Testis (tissue), 3 donors: ENCODE measurements around the gene ADAMTSL5. TPM values are rescaled to one million over a fixed set of nuclear protein-coding genes. Genes with fewer than 3 reads are reported as not detected.
"Not testable (repeated sequence)": the region's sequence is repeated elsewhere in the genome, so short reads cannot be mapped to it uniquely, and the experiment has no call there.

Source experiments
- DNase-seq: peaks from one replicate; pipeline ENCODE4 v3.0.0-alpha.2; 2019
- H3K27ac ChIP-seq, 2 donors: fragments of 200-600 bp; sonication (generic); one replicate each; pipeline ENCODE4 v1.5.1; 2019
- H3K27me3 ChIP-seq: fragments of 200-600 bp; sonication (generic); one replicate; pipeline ENCODE4 v1.5.1; 2019
- H3K36me3 ChIP-seq: fragments of 200-600 bp; sonication (generic); one replicate; pipeline ENCODE4 v1.5.1; 2017; ENCODE audit warnings: low read depth; ENCODE audit errors: missing control alignments
- H3K4me1 ChIP-seq: fragments of 200-600 bp; sonication (generic); one replicate; pipeline ENCODE4 v1.5.1; 2019
- H3K4me3 ChIP-seq, 2 donors: fragments of 200-600 bp; sonication (generic); one replicate each; pipeline ENCODE4 v1.5.1; 2017 to 2019
- H3K9me3 ChIP-seq: fragments of 200-600 bp; sonication (generic); one replicate; pipeline ENCODE4 v1.5.1; 2017
- CTCF ChIP-seq, 3 experiments: fragments of 450-650 bp in 2 of 3; fragments of 200-600 bp in 1 of 3; sonication (generic) in 1 of 3; IDR thresholded peaks; one replicate each; pipeline ENCODE4 v1.5.1; 2016 to 2019; ENCODE audit warnings: antibody characterized with exemption in 3 of 3, mild to moderate bottlenecking in 2 of 3, moderate library complexity in 1 of 3
- POLR2A ChIP-seq: fragments of 450-650 bp; IDR thresholded peaks from one replicate; pipeline ENCODE4 v1.6.1; 2017; ENCODE audit warnings: antibody characterized with exemption, mild to moderate bottlenecking, moderate library complexity
- WGBS, 2 donors: methylation state at CpG; one replicate each; pipeline ENCODE4 v1.1.5; 2018; 5-methylcytosine and 5-hydroxymethylcytosine counted together
- intact Hi-C: fragments of 100-400 bp; cut with DNase I; formaldehyde crosslinking; loops from one replicate; pipeline ENCODE4 v1.15.1; 2023; ENCODE audit warnings: low total_unique reads
- polyA plus RNA-seq: library from polyadenylated mRNA; stranded (reverse); fragments of 350-450 nt; fragmentation: Illumina TruSeq; extraction: RNeasy Lipid Tissue Mini Kit (QIAGEN cat#74804); gene quantifications from one replicate; pipeline ENCODE4 v1.2.3, GENCODE V29; 2014; ENCODE audit warnings: low read depth, low replicate concordance; ENCODE audit not compliant: insufficient read depth
- total RNA-seq, 2 donors: library from RNA; depleted of rRNA; stranded (reverse); fragments of >200 nt; gene quantifications; one replicate each; pipeline ENCODE4 v1.2.3, GENCODE V29; 2016

The ADAMTSL5 gene
- total and polyA plus RNA-seq, 3 donors from 2014 or later = 7.2 to 17.9 (median 10.7) TPM

- Histone ChIP-seq H3K9me3 (no peaks in the 10 kb centered on the region), H3K36me3 (no peaks in the 10 kb centered on the region), H3K27me3 (no peaks in the 10 kb centered on the region), H3K4me3 (no peak overlapping the region), H3K27ac (no peak overlapping the region), H3K4me1 (peaks cover 14% of the 10 kb centered on the region)
- TF ChIP-seq POLR2A (no peak), CTCF (IDR thresholded peaks at IDR 0.05) (no peak)
- WGBS, 2 donors = 91 to 93% methylated on average over 5 to 36 of the region's 36 CpGs
- no peak for DNase-seq
- intact Hi-C loops = no loop called here
These were observed 30.9 kb downstream of the ADAMTSL5 start for GRCh38 chr19:1481893-1482360.

DNA sequence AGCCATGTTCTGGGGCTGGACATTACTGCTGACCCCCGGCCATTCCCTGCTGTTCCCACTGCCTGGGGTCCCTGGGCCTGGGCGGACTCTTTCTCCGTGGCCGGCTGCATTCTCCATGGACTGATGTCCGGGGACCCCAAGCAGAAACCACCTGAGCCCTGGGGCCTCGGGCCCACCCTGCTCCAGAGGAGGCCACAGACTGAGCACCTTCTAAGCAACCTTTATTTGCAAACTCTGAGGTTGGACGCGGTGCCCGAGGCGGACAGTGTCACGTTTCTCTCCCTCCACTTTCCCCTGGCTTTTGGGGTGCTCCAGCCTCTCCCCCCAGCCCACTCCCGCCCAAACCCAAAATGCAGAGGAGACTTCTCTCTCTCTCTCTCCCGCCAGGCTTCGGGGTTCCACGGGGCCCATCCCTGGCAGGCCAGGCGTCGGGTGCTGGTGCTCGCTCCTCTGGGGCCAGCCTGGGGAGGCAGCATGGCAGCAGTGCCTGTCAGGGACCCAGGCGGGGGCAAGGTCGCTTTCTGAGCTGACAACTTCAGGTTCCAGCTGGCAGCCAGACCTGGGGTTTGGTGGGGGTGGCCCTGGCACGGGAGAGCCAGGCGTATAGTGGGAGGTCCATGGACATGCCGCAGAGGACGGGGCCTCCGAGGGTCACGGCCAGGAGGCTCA, 31.5 kb downstream of the ADAMTSL5 start:
- Histone ChIP-seq H3K27me3 (no peaks in the 10 kb centered on the region), H3K4me1 (peaks cover 14% of the 10 kb centered on the region), H3K9me3 (no peaks in the 10 kb centered on the region), H3K4me3 (no peak overlapping the region), H3K36me3 (no peaks in the 10 kb centered on the region), H3K27ac (no peak overlapping the region)
- DNase-seq = no peak
- no peak for TF ChIP-seq POLR2A
- no peak for TF ChIP-seq CTCF (IDR thresholded peaks at IDR 0.05)
- WGBS, 2 donors = 90 to 92% methylated on average over 17 to 26 of the region's 26 CpGs
- intact Hi-C loops = no loop called here

DNA sequence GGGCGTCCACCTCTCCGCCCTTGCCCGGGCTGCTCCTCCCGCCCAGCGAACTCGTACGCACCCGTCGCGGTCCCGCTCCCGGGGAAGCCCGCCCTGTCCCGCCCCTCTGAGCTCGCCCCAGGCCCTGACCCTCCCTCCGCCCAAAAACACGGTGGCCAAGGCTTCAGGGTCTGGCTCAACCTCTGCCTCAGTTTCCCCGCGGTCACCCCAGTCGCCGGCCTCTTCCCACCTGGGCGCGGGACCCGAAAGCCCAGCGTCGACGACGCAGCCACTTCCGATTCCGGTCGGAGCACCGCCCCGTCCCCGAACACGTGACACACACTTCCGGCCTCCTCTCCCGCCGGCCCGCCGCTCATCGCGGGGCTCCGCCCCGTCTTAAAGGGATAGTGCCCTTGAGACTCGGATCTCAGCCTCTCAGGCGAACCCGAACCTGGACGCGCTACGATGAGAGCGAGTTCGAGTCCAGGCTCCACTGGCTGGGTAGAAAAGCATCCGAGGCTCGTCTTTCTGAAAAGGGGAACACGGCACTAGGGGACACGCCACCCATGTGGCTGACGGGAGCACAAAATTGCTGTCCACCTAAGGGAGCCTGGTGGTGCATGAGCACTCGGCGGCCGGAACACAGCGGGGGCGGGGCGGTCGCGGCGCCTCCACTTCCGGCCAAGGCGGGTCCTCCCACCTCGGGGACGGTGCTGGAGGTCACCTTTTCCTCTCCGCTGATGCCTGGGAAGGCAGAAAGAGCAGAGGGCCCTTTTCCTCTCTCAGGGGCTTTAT, 33.7 kb downstream of the ADAMTSL5 start, which contains the start of gene C19orf25:
Gene C19orf25 (minus strand): TSS at position 282 of the 774 bp plus-strand sequence. CDS start 312 bp downstream, outside the sequence.
- Histone ChIP-seq H3K9me3 (no peaks in the 10 kb centered on the region), H3K36me3 (no peaks in the 10 kb centered on the region), H3K4me3 (peak within 1 kb of the TSS; percentile 89 to 98), H3K4me1 (peaks cover 14% of the 10 kb centered on the region), H3K27ac (peak within 1 kb of the TSS; percentile 61 to 62), H3K27me3 (no peaks in the 10 kb centered on the region)
- intact Hi-C loops = no loop called here
- DNase-seq = peak; percentile 97
- WGBS, 2 donors = 1 to 2% methylated on average over 4 to 71 of the region's 71 CpGs
- TF ChIP-seq POLR2A = no peak
- TF ChIP-seq CTCF (IDR thresholded peaks at IDR 0.05) = no peak

DNA sequence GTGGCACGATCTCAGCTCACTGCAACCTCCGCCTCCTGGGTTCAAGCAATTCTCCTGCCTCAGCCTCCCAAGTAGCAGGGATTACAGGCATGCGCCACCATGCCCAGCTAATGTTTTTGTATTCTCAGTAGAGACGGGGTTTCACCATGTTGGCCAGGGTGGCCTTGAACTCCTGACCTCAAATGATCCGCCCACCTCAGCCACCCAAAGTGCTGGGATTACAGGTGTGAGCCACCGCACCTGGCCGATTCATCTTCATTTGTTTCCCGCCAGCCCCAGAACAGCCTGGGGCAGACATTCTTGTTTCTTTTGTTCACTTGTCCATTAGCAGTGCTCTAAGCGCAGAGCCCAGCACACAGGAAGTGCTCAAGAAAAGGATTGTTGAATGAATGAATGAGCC, 35.8 kb downstream of the ADAMTSL5 start:
- H3K4me3 ChIP-seq, H3K27ac ChIP-seq, intact Hi-C loops, H3K9me3 ChIP-seq, DNase-seq, H3K36me3 ChIP-seq, H3K27me3 ChIP-seq: not testable (repeated sequence)
- WGBS, 2 donors = 80 to 86% methylated on average over 9 of the region's 9 CpGs
- H3K4me1 ChIP-seq = peaks cover 14% of the 10 kb centered on the region

DNA sequence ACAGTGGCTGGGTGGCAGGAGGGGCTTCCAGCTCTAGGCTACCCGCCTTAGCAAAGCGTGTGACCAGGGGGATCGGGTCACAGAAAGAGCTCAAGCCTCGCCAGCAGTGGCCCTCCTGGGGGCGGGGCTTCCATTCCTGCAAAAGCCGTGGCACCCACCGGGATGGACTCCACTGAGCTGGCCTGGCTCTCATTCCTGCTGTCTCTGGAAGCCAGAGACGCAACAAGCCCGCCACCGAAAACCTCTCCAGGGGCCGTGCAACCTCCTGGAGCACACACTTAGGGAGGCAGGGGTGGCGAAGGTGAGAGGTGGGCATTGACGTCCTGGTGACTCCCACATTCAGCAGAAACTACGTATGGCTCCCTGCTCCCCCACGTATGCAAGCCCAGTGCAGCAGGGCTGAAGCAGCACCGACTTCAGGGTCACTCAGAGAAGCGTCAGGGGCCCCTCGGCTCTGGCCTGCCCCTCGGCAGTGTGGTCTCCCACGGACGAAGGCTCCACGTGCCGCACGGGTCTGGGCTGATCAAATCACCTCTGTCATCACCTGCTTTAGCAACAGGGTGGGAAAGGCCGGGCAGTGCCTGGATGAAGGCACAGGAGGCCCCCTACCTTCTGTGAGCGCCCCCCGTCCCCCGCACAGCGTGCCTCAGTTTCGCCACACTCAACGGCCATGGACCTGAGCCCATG, 36.9 kb downstream of the ADAMTSL5 start:
- no peaks in the 10 kb centered on the region for H3K27me3 ChIP-seq
- intact Hi-C loops = no loop called here
- no peaks in the 10 kb centered on the region for H3K36me3 ChIP-seq
- WGBS, 2 donors = 90 to 91% methylated on average over 30 of the region's 31 CpGs
- TF ChIP-seq CTCF (IDR thresholded peaks at IDR 0.05) = no peak
- TF ChIP-seq POLR2A = no peak
- H3K4me1 ChIP-seq = peaks cover 22% of the 10 kb centered on the region
- H3K9me3 ChIP-seq = no peaks in the 10 kb centered on the region
- no peak overlapping the region for H3K4me3 ChIP-seq
- DNase-seq = no peak
- H3K27ac ChIP-seq = no peak overlapping the region
